Measurements from ENCODE around the gene ENG.

ENG gene

GRCh38 chr9:127866535-127866934, 12.1 kb upstream of the ENG start:
- no peak for DNase-seq

- no peak for DNase-seq
These were observed 11.4 kb upstream of the ENG start for GRCh38 chr9:127865645-127866464.

DNA sequence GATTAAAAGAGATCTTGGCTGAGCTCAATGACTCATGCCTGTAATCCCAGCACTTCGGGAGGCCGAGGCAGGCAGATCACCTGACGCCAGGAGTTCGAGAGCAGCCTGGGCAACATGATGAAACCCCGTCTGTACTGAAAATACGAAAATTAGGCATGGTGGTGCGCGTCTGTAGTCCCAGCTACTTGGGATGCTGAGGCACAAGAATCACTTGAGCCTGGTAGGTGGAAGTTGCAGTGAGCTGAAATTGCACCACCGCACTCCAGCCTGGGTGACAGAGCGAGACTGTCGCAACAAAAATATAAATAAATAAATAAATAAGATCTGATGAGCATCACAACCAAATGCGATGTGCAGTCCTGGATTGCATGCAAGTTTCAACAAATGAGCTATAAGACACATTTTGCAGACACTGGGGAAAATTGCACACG, 8.7 kb upstream of the ENG start:
- DNase-seq, result no peak

GRCh38 chr9:127862075-127863011, 7.9 kb upstream of the ENG start:
- DNase-seq, result peak in 29 of 56 donors; percentile 17 to 65 (median 34)

DNA sequence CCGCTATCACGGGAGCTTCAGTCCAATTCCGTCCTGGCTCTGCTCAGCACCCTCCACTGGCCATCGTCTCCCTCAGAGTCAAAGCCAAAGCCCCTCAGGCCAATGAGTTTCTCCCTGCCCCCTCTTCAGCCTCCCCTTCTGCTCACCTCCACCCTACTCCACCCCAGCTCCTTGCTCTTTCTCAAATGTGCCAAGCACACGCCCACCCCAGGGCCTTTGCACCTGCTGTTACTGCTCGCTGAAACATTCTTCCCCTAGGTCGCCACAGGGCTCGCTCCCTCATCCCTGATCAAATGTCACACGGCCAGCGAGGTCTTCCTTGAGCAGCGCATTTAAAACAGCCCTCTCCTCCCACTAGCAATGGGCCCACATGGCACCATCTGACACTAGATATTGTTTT, 6.3 kb upstream of the ENG start:
- no peak for DNase-seq

DNA sequence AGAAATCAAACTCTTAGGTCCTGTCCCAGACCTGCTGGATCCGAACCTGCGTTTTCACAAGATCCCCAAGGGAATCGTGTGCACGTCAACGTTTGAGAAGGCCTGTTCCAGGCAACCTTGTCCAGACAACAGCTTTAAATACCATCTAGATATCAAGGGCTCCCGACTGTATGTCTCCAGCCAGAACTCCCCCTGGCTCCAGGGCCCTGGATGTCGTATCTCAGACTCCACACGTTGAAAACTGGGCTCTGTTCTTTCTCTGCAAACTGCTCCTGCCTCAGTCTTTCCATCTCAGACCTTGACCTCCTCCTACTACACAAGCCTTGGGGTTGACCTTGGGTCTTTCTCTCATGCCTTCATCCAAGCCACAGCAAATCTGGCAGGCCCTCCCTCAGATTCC, 5.8 kb upstream of the ENG start:
- DNase-seq, result no peak

DNA sequence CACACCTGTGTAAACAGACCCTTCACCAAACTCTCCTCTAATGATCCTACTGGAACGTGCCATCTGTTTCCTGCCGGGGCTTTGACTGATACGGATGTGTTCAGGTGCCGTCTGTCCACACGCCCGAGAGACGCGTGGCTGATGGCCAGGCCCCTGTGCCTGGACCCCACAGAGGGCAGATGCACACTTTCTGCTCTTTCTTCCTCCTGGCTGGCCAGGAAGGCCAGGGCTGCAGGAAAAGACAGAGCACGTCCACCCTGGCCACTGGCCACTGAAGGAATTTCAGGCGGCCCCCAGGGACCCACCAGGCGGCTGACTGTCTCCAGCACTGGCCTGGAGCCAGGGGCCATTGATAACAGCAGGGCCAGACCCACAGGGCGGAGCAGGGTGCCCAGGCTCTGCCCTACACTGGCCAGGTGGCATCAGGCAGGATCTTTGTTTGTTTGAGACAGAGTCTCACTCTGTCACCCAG, 3.6 kb upstream of the ENG start:
- DNase-seq, result no peak

GRCh38 chr9:127857278-127857677, 2.8 kb upstream of the ENG start:
- no peak for DNase-seq

- no peak for DNase-seq
These were observed 2.3 kb upstream of the ENG start for GRCh38 chr9:127856729-127857116.

DNA sequence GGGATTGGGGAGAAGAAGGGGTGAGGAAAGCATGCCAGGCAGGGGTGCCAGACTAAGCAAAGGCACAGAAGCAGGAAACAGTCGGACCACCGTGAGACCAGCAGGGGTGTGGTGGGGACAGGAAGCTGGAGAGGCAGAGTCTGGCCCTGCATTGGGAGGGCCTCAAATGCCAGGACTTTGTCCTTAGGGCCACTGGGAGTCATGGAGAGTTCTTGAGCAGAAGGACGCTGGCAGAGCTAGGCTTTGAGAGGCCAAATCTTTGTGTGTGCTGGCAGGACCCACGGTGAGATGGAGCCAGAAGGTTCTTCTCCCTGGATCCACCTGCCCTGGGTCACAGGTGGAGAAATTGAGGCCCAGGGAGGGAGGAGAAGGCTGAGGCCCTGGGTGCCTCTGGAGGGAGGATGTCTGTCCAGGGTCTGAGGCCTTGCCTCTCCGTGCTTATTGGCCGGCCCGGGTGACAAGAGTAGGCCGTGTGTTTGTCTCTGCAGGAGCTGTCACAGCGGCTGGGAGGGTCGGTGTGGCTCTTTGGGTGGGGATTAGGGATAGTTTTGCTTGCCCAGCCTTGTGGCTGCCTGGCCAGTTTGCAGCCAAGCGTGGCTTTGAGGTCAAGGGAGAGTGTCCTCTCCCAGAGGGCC, 1.8 kb upstream of the ENG start:
- DNase-seq, result no peak

- DNase-seq, result no peak
These were observed 1.1 kb upstream of the ENG start for GRCh38 chr9:127855522-127855921.

- DNase-seq, result no peak
These were observed 502 bp upstream of the ENG start for GRCh38 chr9:127854960-127855359.

- DNase-seq, result no peak
These were observed 910 bp downstream of the ENG start for GRCh38 chr9:127853312-127854183.

DNA sequence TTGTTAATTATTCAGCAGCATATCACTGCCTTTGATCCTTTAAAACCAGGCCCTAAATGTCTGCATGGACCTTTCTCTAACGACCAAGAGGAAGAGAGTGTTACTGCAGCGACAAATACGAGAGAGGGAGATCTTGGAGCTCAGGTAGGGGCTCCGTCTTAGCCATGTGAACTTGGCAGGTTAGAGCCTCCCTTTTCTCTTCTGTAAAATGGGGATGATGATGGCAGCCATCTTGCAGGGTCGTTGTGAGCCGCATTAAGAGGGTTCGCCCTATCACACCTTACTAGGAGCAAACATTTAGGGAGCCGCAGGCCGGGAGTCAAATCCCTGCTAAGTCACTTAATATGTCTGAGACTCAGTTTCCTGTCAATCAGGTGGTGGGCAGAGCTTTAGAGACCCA, 1.6 kb downstream of the ENG start:
- no peak for DNase-seq

DNA sequence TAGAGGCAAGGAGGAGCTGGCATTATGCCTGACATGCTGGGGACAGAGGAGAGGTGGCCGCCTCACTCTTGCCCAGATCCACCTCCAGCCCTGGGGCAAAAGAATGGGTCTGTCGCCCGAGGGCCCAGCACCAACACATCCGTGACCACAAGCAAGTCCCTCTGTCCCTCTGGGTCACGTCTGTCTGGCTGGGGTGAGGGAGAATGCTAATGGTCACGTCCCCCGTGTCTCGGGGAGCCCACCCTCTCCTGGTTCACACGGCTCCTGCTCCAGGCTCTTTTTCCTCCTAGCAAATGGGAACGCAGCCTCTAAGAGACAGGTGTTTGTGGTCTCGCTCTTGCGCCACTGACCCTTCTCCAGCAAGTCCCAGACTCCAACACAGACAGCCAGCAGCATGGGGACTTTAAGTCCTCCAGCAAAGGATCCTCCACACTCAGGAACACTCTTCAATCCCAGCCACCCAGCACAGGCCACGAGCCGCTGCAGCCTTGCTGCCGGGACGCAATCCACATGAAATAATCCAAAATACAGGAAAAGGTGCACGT, 4.1 kb downstream of the ENG start:
- DNase-seq, result no peak

DNA sequence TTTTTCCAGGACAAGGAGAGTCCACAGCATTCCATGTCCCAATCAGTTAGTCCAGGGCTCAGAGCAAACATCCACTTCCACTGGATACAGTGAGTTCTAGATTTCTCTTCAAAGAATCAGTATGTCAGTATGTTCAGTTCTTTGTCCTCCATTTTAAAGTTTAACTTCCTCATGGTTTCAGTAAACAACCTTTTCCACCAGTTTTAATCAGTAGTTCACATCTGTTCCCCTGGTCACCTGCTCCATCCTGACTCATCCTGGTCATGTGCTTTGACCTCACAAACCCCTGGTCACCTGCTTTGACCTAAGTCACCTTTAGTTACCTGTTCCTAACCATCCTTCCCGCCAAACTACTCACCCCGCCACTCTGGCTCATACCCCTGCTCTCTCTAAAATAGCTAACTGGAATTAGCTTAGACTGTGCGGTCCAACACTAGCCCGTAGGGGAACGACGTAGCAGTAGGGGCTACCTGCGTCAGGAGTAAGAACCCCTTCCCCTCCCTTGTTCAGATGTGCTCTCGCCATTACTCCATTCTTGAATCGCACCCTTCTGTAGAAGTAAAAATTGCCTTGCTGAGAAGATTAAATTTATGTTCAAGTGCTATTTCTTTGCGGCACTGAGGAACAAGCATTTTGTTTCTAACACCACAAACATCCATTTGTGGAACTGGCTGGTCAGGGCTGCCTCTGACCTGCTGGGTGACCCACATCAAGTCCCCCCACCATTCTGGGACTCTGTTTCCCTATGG, 5.5 kb downstream of the ENG start:
- DNase-seq, result no peak

- DNase-seq, result no peak
These were observed 6.4 kb downstream of the ENG start for GRCh38 chr9:127847833-127848755.

GRCh38 chr9:127847178-127847510, 7.3 kb downstream of the ENG start:
- no peak for DNase-seq

Data from amygdala (tissue), 56 donors.